Osteoblast (primary cell): Measurements from ENCODE around the gene TBX4. TPM values are rescaled to one million over a fixed set of nuclear protein-coding genes. Genes with fewer than 3 reads are reported as not detected.

Source experiments
- DNase-seq: peaks from one replicate; pipeline ENCODE4 v3.0.0; 2011; ENCODE audit warnings: low spot score, mixed read lengths; ENCODE audit not compliant: insufficient read length; ENCODE audit errors: missing footprints
- H2AFZ ChIP-seq: 2 replicates; pipeline ENCODE4 v1.6.0; 2011; ENCODE audit warnings: mild to moderate bottlenecking, low read length
- H3K27ac ChIP-seq: 2 replicates; pipeline ENCODE4 v1.5.1; 2011; ENCODE audit warnings: mild to moderate bottlenecking, low read depth, low read length, moderate library complexity
- H3K27me3 ChIP-seq: 2 replicates; pipeline ENCODE4 v1.6.0; 2012; ENCODE audit warnings: mild to moderate bottlenecking, control low read depth, inconsistent platforms, low read length, moderate library complexity; ENCODE audit not compliant: insufficient read depth
- H3K36me3 ChIP-seq: 2 replicates; pipeline ENCODE4 v1.5.1; 2011; ENCODE audit warnings: mild to moderate bottlenecking, low read length, control low read depth, moderate library complexity; ENCODE audit not compliant: insufficient read depth
- H3K4me1 ChIP-seq: 2 replicates; pipeline ENCODE4 v1.5.1; 2011; ENCODE audit warnings: mild to moderate bottlenecking, low read length, control low read depth, moderate library complexity; ENCODE audit not compliant: insufficient read depth
- H3K4me2 ChIP-seq: 2 replicates; pipeline ENCODE4 v1.6.0; 2011; ENCODE audit warnings: mild to moderate bottlenecking, low read length; ENCODE audit not compliant: insufficient read depth
- H3K4me3 ChIP-seq: fragments of 200-600 bp; sonication (generic); 3 replicates; pipeline ENCODE4 v1.5.1; 2012; ENCODE audit warnings: mild to moderate bottlenecking, low read length, inconsistent platforms; ENCODE audit not compliant: insufficient read depth
- H3K79me2 ChIP-seq: 2 replicates; pipeline ENCODE4 v1.6.0; 2012; ENCODE audit warnings: mild to moderate bottlenecking, low read length, control low read depth, inconsistent platforms; ENCODE audit not compliant: insufficient read depth
- H3K9me3 ChIP-seq: 2 replicates; pipeline ENCODE4 v1.5.1; 2011; ENCODE audit warnings: low read depth, low read length, control low read depth
- H4K20me1 ChIP-seq: 2 replicates; pipeline ENCODE4 v1.6.0; 2012; ENCODE audit warnings: mild to moderate bottlenecking, low read length, control low read depth; ENCODE audit not compliant: insufficient read depth
- total RNA-seq: library from RNA; depleted of rRNA; stranded (reverse); fragments of >200 nt; gene quantifications from 2 replicates; pipeline ENCODE4 v1.2.3, GENCODE V29; 2012
- TF ChIP-seq, protein P1 (sequence below): IDR thresholded peaks from 2 replicates; pipeline ENCODE4 v1.5.1; 2011; ENCODE audit warnings: mild to moderate bottlenecking, low read depth, low read length, moderate library complexity; ENCODE audit errors: extremely low read depth

The TBX4 gene
- total RNA-seq, 1 donor = not detected

DNA sequence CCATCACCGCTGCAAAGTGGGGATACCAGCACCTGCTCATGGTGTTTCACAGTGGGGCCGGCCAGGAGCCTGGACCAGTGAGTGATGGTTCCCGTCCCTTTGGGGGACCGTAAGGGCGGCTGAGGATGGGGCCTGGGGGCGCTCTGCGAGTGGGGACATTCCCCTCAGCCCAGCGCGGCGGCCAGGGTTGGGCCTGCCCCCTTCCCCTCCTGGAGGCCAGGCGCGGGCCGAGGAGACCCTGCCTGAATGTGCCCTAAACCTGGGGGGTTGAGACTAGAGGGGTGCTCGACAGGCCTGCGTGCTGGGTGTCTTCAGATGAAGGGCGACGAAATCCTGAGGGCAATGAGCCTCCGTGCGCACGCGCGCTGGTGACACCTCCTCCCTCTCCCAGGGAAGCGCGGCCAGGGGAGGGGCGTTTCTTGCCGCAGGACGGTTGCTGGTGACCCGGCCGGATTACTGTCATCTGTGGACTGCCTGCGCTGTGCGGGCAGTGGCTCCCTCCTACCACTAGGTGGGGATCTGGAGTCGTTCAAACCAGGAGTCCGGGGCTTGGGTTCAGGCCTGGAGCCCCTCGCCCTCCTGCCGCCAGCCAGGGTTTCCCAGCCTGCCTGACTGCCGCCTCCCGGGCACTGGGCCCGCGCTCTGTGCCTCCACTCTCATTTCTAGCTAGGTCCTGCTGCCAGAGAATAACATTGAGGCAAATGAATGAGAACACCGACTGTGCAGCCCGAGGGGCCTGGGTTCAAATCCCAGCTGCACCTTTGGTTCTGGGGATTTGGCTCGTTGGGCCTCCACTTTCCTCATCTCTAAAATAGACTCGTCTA lies 35.5 kb upstream of the TBX4 start:
- Histone ChIP-seq H3K4me2 (peak overlapping the region; percentile 79), H3K4me3 (peak overlapping the region; percentile 52), H3K9me3 (no peaks in the 10 kb centered on the region), H4K20me1 (no peaks in the 10 kb centered on the region), H3K4me1 (peaks cover 38% of the 10 kb centered on the region), H3K36me3 (no peaks in the 10 kb centered on the region), H2AFZ (peak overlapping the region; percentile 71), H3K79me2 (peaks cover 16% of the 10 kb centered on the region), H3K27me3 (peaks cover 21% of the 10 kb centered on the region), H3K27ac (peak overlapping the region; percentile 44)
- DNase-seq = peak; percentile 99
- TF ChIP-seq, protein P1, sequence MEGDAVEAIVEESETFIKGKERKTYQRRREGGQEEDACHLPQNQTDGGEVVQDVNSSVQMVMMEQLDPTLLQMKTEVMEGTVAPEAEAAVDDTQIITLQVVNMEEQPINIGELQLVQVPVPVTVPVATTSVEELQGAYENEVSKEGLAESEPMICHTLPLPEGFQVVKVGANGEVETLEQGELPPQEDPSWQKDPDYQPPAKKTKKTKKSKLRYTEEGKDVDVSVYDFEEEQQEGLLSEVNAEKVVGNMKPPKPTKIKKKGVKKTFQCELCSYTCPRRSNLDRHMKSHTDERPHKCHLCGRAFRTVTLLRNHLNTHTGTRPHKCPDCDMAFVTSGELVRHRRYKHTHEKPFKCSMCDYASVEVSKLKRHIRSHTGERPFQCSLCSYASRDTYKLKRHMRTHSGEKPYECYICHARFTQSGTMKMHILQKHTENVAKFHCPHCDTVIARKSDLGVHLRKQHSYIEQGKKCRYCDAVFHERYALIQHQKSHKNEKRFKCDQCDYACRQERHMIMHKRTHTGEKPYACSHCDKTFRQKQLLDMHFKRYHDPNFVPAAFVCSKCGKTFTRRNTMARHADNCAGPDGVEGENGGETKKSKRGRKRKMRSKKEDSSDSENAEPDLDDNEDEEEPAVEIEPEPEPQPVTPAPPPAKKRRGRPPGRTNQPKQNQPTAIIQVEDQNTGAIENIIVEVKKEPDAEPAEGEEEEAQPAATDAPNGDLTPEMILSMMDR = peak; percentile 87

DNA sequence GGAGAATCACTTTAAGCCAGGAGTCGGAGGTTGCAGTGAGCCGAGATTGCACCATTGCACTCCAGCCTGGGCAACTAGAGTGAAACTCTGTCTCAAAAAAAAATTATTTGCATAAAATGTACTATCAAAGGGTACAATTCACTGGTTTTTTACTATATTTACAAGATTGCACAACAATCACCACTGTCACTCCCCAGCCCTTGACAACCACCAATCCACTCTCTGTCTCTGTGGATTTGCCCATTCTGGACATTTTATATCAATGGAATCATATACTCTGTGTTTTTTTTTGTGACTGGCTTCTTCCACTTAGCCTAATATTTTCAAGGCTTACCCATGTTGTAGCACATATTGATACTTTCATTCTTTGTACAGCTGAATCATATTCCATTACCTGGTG lies 33.8 kb upstream of the TBX4 start:
- H3K9me3 ChIP-seq = no peaks in the 10 kb centered on the region
- H3K27me3 ChIP-seq = peaks cover 31% of the 10 kb centered on the region
- no peak for DNase-seq
- no peak overlapping the region for H2AFZ ChIP-seq
- H4K20me1 ChIP-seq = no peaks in the 10 kb centered on the region
- no peak overlapping the region for H3K4me2 ChIP-seq
- H3K27ac ChIP-seq = no peak overlapping the region
- peaks cover 33% of the 10 kb centered on the region for H3K4me1 ChIP-seq
- peaks cover 7% of the 10 kb centered on the region for H3K79me2 ChIP-seq
- no peak overlapping the region for H3K4me3 ChIP-seq
- TF ChIP-seq, protein P1 = no peak
- H3K36me3 ChIP-seq = no peaks in the 10 kb centered on the region

DNA sequence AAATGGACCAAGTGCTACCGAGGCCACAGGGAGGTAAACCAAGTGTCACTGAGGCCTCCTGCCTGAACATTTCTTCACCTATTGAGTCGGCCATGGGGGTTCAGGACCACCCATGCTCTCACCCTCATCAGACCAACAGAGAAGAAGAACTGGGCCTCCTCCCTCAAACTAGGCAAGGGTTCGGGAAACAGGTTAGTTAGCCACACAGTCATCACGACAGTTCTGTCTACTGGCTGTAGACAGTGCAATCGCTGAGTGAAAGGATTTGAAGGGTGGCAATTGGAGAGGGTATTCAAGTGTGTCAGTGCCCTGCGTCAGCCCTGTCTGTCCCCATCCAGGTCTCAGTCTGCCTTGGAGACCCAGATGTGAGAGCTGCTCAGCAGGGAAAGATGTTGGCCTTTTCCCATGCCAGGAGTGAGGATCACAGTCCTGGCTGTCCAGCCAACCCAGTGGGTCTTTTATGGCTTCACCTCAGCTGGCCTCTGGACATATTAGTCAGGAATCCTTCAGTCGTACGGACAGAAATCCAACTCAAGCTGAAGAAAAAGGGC lies 32.7 kb upstream of the TBX4 start:
- Histone ChIP-seq H3K9me3 (no peaks in the 10 kb centered on the region), H3K4me3 (no peak overlapping the region), H4K20me1 (no peaks in the 10 kb centered on the region), H3K79me2 (no peaks in the 10 kb centered on the region), H3K4me2 (no peak overlapping the region), H3K27me3 (peaks cover 31% of the 10 kb centered on the region), H2AFZ (no peak overlapping the region), H3K27ac (no peak overlapping the region), H3K36me3 (no peaks in the 10 kb centered on the region), H3K4me1 (peaks cover 26% of the 10 kb centered on the region)
- no peak for DNase-seq
- TF ChIP-seq, protein P1 = no peak

DNA sequence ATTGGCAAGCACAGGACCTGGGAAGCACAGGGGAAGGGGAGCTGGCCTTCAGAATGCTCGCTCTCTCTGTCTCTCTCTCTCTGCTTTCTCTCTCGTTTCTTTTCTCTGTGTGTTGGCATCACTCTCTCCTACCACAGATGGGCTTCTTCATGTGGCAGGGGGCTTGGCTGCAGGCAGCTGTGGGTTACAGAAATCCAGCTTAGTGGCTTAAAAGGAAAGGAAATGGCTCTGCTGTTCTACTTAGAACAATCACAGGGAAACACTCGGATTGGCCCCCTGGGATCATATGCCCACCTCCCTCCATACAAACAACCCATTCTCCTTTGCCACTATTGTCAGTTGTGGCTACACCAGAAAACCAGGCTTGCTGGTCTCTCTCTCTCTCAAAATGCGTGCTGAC lies 32.2 kb upstream of the TBX4 start:
- Histone ChIP-seq H3K79me2 (no peaks in the 10 kb centered on the region), H3K9me3 (no peaks in the 10 kb centered on the region), H3K27ac (no peak overlapping the region), H3K4me3 (no peak overlapping the region), H3K4me1 (peaks cover 23% of the 10 kb centered on the region), H3K27me3 (peaks cover 31% of the 10 kb centered on the region), H3K4me2 (no peak overlapping the region), H3K36me3 (no peaks in the 10 kb centered on the region), H4K20me1 (no peaks in the 10 kb centered on the region), H2AFZ (no peak overlapping the region)
- TF ChIP-seq, protein P1 = no peak
- no peak for DNase-seq
